HG02870 (cell line): ENCODE measurements around the gene DIAPH2.

Experiments
- ATAC-seq: cut with Tn5 transposase; IDR thresholded peaks from one replicate; pipeline ENCODE4 v1.9.1; 2021; ENCODE audit warnings: mild to moderate bottlenecking, moderate library complexity; ENCODE audit not compliant: unreplicated experiment

The DIAPH2 gene

GRCh38 chrX:97628807-97629596 is 944.4 kb downstream of the DIAPH2 start:
- ATAC-seq = no peak

GRCh38 chrX:97629597-97629985 is 944.9 kb downstream of the DIAPH2 start:
- no peak for ATAC-seq

- ATAC-seq = no peak
Observed at GRCh38 chrX:97633798-97634197, 949.2 kb downstream of the DIAPH2 start.

- ATAC-seq = no peak
Observed at GRCh38 chrX:97636473-97637140, 952.0 kb downstream of the DIAPH2 start.

- no peak for ATAC-seq
Observed at GRCh38 chrX:97637289-97637688, 952.6 kb downstream of the DIAPH2 start.

- ATAC-seq = no peak
Observed at GRCh38 chrX:97638621-97639020, 954.0 kb downstream of the DIAPH2 start.

- ATAC-seq = no peak
Observed at GRCh38 chrX:97639526-97639925, 954.9 kb downstream of the DIAPH2 start.
